ENCODE data around the gene GRAMD1B. TPM values are rescaled to one million over a fixed set of nuclear protein-coding genes. Genes with fewer than 3 reads are reported as not detected.

The GRAMD1B gene
- total RNA-seq, 6 experiments from 2014 or later, result 1.0 to 2.0 (median 1.5) TPM

GRCh38 chr11:123384116-123384515 is 46.0 kb upstream of the GRAMD1B start:
- DNase-seq (no peak), ATAC-seq (no peak)
- Histone ChIP-seq H3K36me3 (no peaks in the 10 kb centered on the region), H3K27ac (no peak overlapping the region), H3K9me3 (no peaks in the 10 kb centered on the region), H3K27me3 (no peaks in the 10 kb centered on the region), H3K4me1 (no peaks in the 10 kb centered on the region), H3K4me3 (no peak overlapping the region)
- no peak for TF ChIP-seq POLR2A (IDR thresholded peaks at IDR 0.05)
- TF ChIP-seq CTCF (IDR thresholded peaks at IDR 0.05), result no peak
- intact Hi-C loops (cut with DNase I), result no loop called here

- ATAC-seq (no peak), DNase-seq (no peak)
- 73% methylated on average over 6 of the region's 9 CpGs for WGBS (ENCODE audit: insufficient coverage, low coverage, low lambda C conversion rate, missing lambda C conversion rate)
- TF ChIP-seq CTCF (IDR thresholded peaks at IDR 0.05) (no peak), POLR2A (IDR thresholded peaks at IDR 0.05) (no peak)
- H3K4me1 ChIP-seq, result no peaks in the 10 kb centered on the region
- H3K27ac ChIP-seq, result no peak overlapping the region
- H3K4me3 ChIP-seq, result no peak overlapping the region
- no peaks in the 10 kb centered on the region for H3K36me3 ChIP-seq
- no peaks in the 10 kb centered on the region for H3K27me3 ChIP-seq
- no peaks in the 10 kb centered on the region for H3K9me3 ChIP-seq
- intact Hi-C loops (cut with DNase I), result no loop called here
Measured at GRCh38 chr11:123386796-123387510, 43.1 kb upstream of the GRAMD1B start.

- H3K27ac ChIP-seq, result no peak overlapping the region
- intact Hi-C loops (cut with DNase I), result no loop called here
- no peak for DNase-seq
- no peaks in the 10 kb centered on the region for H3K36me3 ChIP-seq
- H3K4me1 ChIP-seq, result no peaks in the 10 kb centered on the region
- H3K27me3 ChIP-seq, result no peaks in the 10 kb centered on the region
- H3K9me3 ChIP-seq, result no peaks in the 10 kb centered on the region
- no peak for ATAC-seq
- 68% methylated on average over 3 of the region's 4 CpGs for WGBS (ENCODE audit: insufficient coverage, low coverage, low lambda C conversion rate, missing lambda C conversion rate)
- no peak overlapping the region for H3K4me3 ChIP-seq
- no peak for TF ChIP-seq CTCF (IDR thresholded peaks at IDR 0.05)
- no peak for TF ChIP-seq POLR2A (IDR thresholded peaks at IDR 0.05)
Measured at GRCh38 chr11:123388640-123389039, 41.4 kb upstream of the GRAMD1B start.

GRCh38 chr11:123390146-123390545 is 39.9 kb upstream of the GRAMD1B start:
- 42% methylated on average over 4 of the region's 4 CpGs for WGBS (ENCODE audit: insufficient coverage, low coverage, low lambda C conversion rate, missing lambda C conversion rate)
- H3K27me3 ChIP-seq, result no peaks in the 10 kb centered on the region
- no peak overlapping the region for H3K27ac ChIP-seq
- ATAC-seq (no peak), DNase-seq (no peak)
- no peak overlapping the region for H3K4me3 ChIP-seq
- no peaks in the 10 kb centered on the region for H3K9me3 ChIP-seq
- H3K4me1 ChIP-seq, result no peaks in the 10 kb centered on the region
- intact Hi-C loops (cut with DNase I), result no loop called here
- H3K36me3 ChIP-seq, result no peaks in the 10 kb centered on the region
- TF ChIP-seq POLR2A (IDR thresholded peaks at IDR 0.05), result no peak
- TF ChIP-seq CTCF (IDR thresholded peaks at IDR 0.05), result no peak
